Central memory CD8-positive, alpha-beta T cell (primary cell): ENCODE measurements around the gene HIRIP3.

Source experiments
- ATAC-seq: fragments of 150-1000 bp; cut with Tn5 transposase; replicated peaks from 2 replicates; pipeline ENCODE4 v1.10.0; 2022; ENCODE audit warnings: mild to moderate bottlenecking, moderate FRiP score, moderate number of reproducible peaks; ENCODE audit not compliant: poor library complexity, severe bottlenecking; ENCODE audit errors: extremely low read depth
- DNase-seq, 2 donors: peaks; one replicate each; pipeline ENCODE4 v3.0.0; 2021; ENCODE audit warnings: low spot score in 2 of 2
- H3K27ac Mint-ChIP-seq: one replicate; pipeline ENCODE4 v1.8.0; 2022; ENCODE audit warnings: low read depth, mild to moderate bottlenecking, moderate library complexity, mixed read lengths
- H3K27me3 Mint-ChIP-seq: one replicate; pipeline ENCODE4 v1.8.0; 2022; ENCODE audit warnings: mixed read lengths
- H3K36me3 Mint-ChIP-seq: one replicate; pipeline ENCODE4 v1.8.0; 2022; ENCODE audit warnings: mild to moderate bottlenecking, moderate library complexity, mixed read lengths; ENCODE audit not compliant: insufficient read depth
- H3K4me1 Mint-ChIP-seq: one replicate; pipeline ENCODE4 v1.8.0; 2022; ENCODE audit warnings: mixed read lengths
- H3K4me3 Mint-ChIP-seq: one replicate; pipeline ENCODE4 v1.8.0; 2022; ENCODE audit warnings: mild to moderate bottlenecking, moderate library complexity, mixed read lengths
- H3K9me3 Mint-ChIP-seq: one replicate; pipeline ENCODE4 v1.8.0; 2022; ENCODE audit warnings: mixed read lengths

The HIRIP3 gene

DNA sequence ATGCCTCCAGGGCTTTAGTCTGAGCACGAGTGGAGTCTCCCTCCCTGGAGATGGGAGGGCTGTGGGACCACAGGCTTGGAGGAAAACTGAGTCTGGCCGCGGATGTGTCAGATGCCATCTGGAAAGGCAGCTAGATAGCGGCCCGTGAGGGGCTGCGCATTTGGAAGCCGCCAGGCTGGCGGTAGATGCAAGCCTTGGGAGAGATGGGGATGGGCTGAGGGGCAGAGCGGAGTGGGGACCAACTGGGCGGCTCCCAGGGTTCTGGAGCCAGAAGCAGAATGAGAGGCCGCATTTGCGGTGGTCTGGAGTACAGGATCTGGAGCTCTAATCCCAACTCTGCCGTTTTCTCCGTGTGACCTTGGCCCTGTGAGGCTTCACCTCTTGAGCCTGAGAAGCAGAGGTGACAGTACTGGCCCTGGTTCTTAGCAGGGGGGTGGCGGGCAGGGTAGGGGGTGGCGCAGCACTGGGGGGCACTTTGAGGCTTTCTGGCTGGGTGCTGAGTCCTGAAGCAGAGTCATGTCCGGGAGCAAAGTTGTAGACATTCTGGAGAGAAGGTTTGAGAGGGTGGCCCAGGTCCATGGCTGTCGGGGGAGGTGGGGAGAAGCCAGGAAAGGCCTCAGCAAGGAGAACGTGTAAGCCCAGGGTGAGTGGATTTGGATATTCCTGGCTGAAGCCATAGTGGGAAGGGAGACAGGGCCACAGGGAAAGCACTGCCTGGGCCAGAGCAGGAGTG lies 7.4 kb upstream of the HIRIP3 start:
- Mint-ChIP-seq H3K4me3 (no peak overlapping the region), H3K9me3 (no peaks in the 10 kb centered on the region), H3K4me1 (peaks cover 20% of the 10 kb centered on the region), H3K27ac (peak overlapping the region; percentile 41), H3K27me3 (peaks cover 1% of the 10 kb centered on the region), H3K36me3 (peaks cover 10% of the 10 kb centered on the region)
- DNase-seq (no peak), ATAC-seq (no peak)

- no peaks in the 10 kb centered on the region for H3K9me3 Mint-ChIP-seq
- DNase-seq (no peak), ATAC-seq (no peak)
- H3K27me3 Mint-ChIP-seq = no peaks in the 10 kb centered on the region
- no peak overlapping the region for H3K27ac Mint-ChIP-seq
- peaks cover 21% of the 10 kb centered on the region for H3K36me3 Mint-ChIP-seq
- H3K4me1 Mint-ChIP-seq = peaks cover 31% of the 10 kb centered on the region
- no peak overlapping the region for H3K4me3 Mint-ChIP-seq
These were observed 5.6 kb upstream of the HIRIP3 start for GRCh38 chr16:30000735-30001631.

GRCh38 chr16:29999605-30000004 lies 4.2 kb upstream of the HIRIP3 start:
- ATAC-seq = no peak

GRCh38 chr16:29996766-29997250 lies 1.4 kb upstream of the HIRIP3 start:
- no peak for ATAC-seq
- H3K4me1 Mint-ChIP-seq = peaks cover 43% of the 10 kb centered on the region
- H3K27ac Mint-ChIP-seq = peak overlapping the region; percentile 96
- H3K27me3 Mint-ChIP-seq = no peaks in the 10 kb centered on the region
- peak overlapping the region; percentile 99 for H3K4me3 Mint-ChIP-seq
- peaks cover 31% of the 10 kb centered on the region for H3K36me3 Mint-ChIP-seq
- H3K9me3 Mint-ChIP-seq = no peaks in the 10 kb centered on the region
- no peak for DNase-seq

More at GRCh38 chr16:29999605-30000004, 4.2 kb upstream of the HIRIP3 start:
- peaks cover 31% of the 10 kb centered on the region for H3K36me3 Mint-ChIP-seq
- no peak for DNase-seq
- no peaks in the 10 kb centered on the region for H3K9me3 Mint-ChIP-seq
- no peak overlapping the region for H3K4me3 Mint-ChIP-seq
- no peak overlapping the region for H3K27ac Mint-ChIP-seq
- no peaks in the 10 kb centered on the region for H3K27me3 Mint-ChIP-seq
- peaks cover 43% of the 10 kb centered on the region for H3K4me1 Mint-ChIP-seq

GRCh38 chr16:29995911-29996765 lies 721 bp upstream of the HIRIP3 start, which contains the start of gene INO80E:
Gene INO80E, plus strand, starts transcription at chr16:29996241. Its CDS starts 70 bp downstream, at chr16:29996311.
- Mint-ChIP-seq H3K9me3 (no peaks in the 10 kb centered on the region), H3K27ac (peak within 1 kb of the TSS; percentile 96), H3K4me3 (peak within 1 kb of the TSS; percentile 99), H3K27me3 (no peaks in the 10 kb centered on the region), H3K36me3 (peaks cover 32% of the 10 kb centered on the region), H3K4me1 (peaks cover 40% of the 10 kb centered on the region)
- peak; percentile 99 for ATAC-seq
- peak; percentile 97 to 98 for DNase-seq

GRCh38 chr16:29994600-29995323 lies 655 bp downstream of the HIRIP3 start:
- ATAC-seq = no peak
- Mint-ChIP-seq H3K27ac (peak overlapping the region; percentile 96), H3K4me1 (peaks cover 40% of the 10 kb centered on the region), H3K9me3 (no peaks in the 10 kb centered on the region), H3K36me3 (peaks cover 30% of the 10 kb centered on the region), H3K4me3 (peak overlapping the region; percentile 99), H3K27me3 (no peaks in the 10 kb centered on the region)
- DNase-seq = no peak

- no peaks in the 10 kb centered on the region for H3K9me3 Mint-ChIP-seq
- no peak for DNase-seq
- no peak overlapping the region for H3K27ac Mint-ChIP-seq
- ATAC-seq = no peak
- peak overlapping the region; percentile 99 for H3K4me3 Mint-ChIP-seq
- H3K4me1 Mint-ChIP-seq = peaks cover 33% of the 10 kb centered on the region
- peaks cover 32% of the 10 kb centered on the region for H3K36me3 Mint-ChIP-seq
- H3K27me3 Mint-ChIP-seq = no peaks in the 10 kb centered on the region
These were observed 1.4 kb downstream of the HIRIP3 start for GRCh38 chr16:29993903-29994599.

- ATAC-seq (no peak), DNase-seq (no peak)
- H3K36me3 Mint-ChIP-seq = peaks cover 34% of the 10 kb centered on the region
- no peak overlapping the region for H3K4me3 Mint-ChIP-seq
- H3K27ac Mint-ChIP-seq = no peak overlapping the region
- no peaks in the 10 kb centered on the region for H3K9me3 Mint-ChIP-seq
- no peaks in the 10 kb centered on the region for H3K27me3 Mint-ChIP-seq
- H3K4me1 Mint-ChIP-seq = peaks cover 31% of the 10 kb centered on the region
These were observed 2.1 kb downstream of the HIRIP3 start for GRCh38 chr16:29993191-29993902.

- ATAC-seq = no peak
- Mint-ChIP-seq H3K4me1 (peaks cover 31% of the 10 kb centered on the region), H3K36me3 (peaks cover 35% of the 10 kb centered on the region), H3K4me3 (no peak overlapping the region), H3K27me3 (no peaks in the 10 kb centered on the region), H3K9me3 (no peaks in the 10 kb centered on the region), H3K27ac (no peak overlapping the region)
- no peak for DNase-seq
These were observed 3.0 kb downstream of the HIRIP3 start for GRCh38 chr16:29992344-29992967.

DNA sequence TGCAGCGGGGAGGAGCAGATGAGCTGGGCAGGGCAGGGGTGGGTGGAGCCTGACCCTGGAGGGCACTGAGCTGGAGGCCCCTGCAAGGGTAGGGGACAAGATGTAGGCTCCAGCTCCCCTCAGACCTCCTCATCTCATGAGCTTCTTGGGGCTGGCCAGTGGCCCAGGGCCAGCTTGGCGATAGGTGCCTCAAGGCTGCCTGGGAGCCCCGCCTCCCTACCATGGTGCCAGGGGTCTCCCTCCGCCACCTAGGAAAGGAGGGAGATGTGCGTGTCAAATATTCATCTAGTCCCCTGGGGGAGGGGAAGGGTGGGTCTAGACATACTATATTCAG lies 3.9 kb downstream of the HIRIP3 start:
- Mint-ChIP-seq H3K27me3 (no peaks in the 10 kb centered on the region), H3K4me3 (no peak overlapping the region), H3K27ac (no peak overlapping the region), H3K36me3 (peaks cover 29% of the 10 kb centered on the region), H3K4me1 (peaks cover 25% of the 10 kb centered on the region), H3K9me3 (no peaks in the 10 kb centered on the region)
- DNase-seq (no peak), ATAC-seq (no peak)
